K562 (cell line): Measurements from ENCODE around the gene PTH2. TPM values are rescaled to one million over a fixed set of nuclear protein-coding genes. Genes with fewer than 3 reads are reported as not detected.

Experiments used
- ARID1B ChIP-seq: fragments of 450-650 bp; IDR thresholded peaks from 2 replicates; pipeline ENCODE4 v1.6.1; 2016; ENCODE audit warnings: antibody characterized with exemption, mild to moderate bottlenecking, inconsistent platforms
- CHD1 ChIP-seq: fragments of 200-600 bp; sonication (generic); IDR thresholded peaks from one replicate; pipeline ENCODE4 v1.6.1; 2012; ENCODE audit warnings: mild to moderate bottlenecking, moderate library complexity, low read length, inconsistent platforms
- FOXA1 ChIP-seq: fragments of 450-650 bp; IDR thresholded peaks from 2 replicates; pipeline ENCODE4 v1.6.1; 2016; ENCODE audit warnings: mild to moderate bottlenecking, borderline replicate concordance
- HDAC2 ChIP-seq: fragments of 450-650 bp; IDR thresholded peaks from 2 replicates; pipeline ENCODE4 v1.6.1; 2016; ENCODE audit warnings: mild to moderate bottlenecking
- HNRNPL ChIP-seq: fragments of 200-400 bp; formaldehyde crosslinking; IDR thresholded peaks from 2 replicates; pipeline ENCODE4 v1.6.1; 2017; ENCODE audit warnings: low read depth, mild to moderate bottlenecking, low read length
- MBD1 ChIP-seq: fragments of 250-450 bp; sonication (Bioruptor Pico); IDR thresholded peaks from 2 replicates; pipeline ENCODE4 v1.8.0; 2022; ENCODE audit warnings: inconsistent platforms
- MYNN ChIP-seq, 2 experiments: sonication (generic); formaldehyde crosslinking in 1 of 2; IDR thresholded peaks; 2 replicates each; pipeline versions ENCODE4 v1.5.0 to v1.6.1; 2016 to 2020; ENCODE audit warnings: antibody characterized with exemption in 1 of 2, missing genetic modification reagents in 1 of 2
- RB1 ChIP-seq: fragments of 450-650 bp; IDR thresholded peaks from 2 replicates; pipeline ENCODE4 v1.6.1; 2017; ENCODE audit warnings: low read depth, mild to moderate bottlenecking
- RCOR1 ChIP-seq, 2 experiments: IDR thresholded peaks; 2 replicates each; pipeline ENCODE4 v1.6.1; 2012; ENCODE audit warnings: low read depth in 2 of 2, low read length in 2 of 2, borderline replicate concordance in 1 of 2, improper control_type of control experiment in 1 of 2
- XRCC3 ChIP-seq: fragments of 450-650 bp; IDR thresholded peaks from 2 replicates; pipeline ENCODE4 v1.6.1; 2017; ENCODE audit warnings: mild to moderate bottlenecking, moderate library complexity
- ZBTB7A ChIP-seq: IDR thresholded peaks from 2 replicates; pipeline ENCODE4 v1.6.1; 2011; ENCODE audit warnings: low read depth, mild to moderate bottlenecking, low read length, moderate library complexity, borderline replicate concordance; ENCODE audit not compliant: control insufficient read depth
- ZNF133 ChIP-seq: fragments of 250-450 bp; sonication (Bioruptor Pico); IDR thresholded peaks from 2 replicates; pipeline ENCODE4 v1.4.0; 2020; ENCODE audit warnings: mild to moderate bottlenecking
- ZNF232 ChIP-seq: sonication (generic); formaldehyde crosslinking; IDR thresholded peaks from 2 replicates; pipeline ENCODE4 v1.8.0; 2022; ENCODE audit warnings: mild to moderate bottlenecking, missing genetic modification reagents
- ZNF57 ChIP-seq: fragments of 450-650 bp; formaldehyde crosslinking; IDR thresholded peaks from 2 replicates; pipeline ENCODE4 v1.4.0; 2020; ENCODE audit warnings: mild to moderate bottlenecking, moderate library complexity
- ZNF695 ChIP-seq: fragments of 450-650 bp; formaldehyde crosslinking; IDR thresholded peaks from 2 replicates; pipeline ENCODE4 v1.4.0; 2020; ENCODE audit warnings: mild to moderate bottlenecking, moderate library complexity
- ZNF740 ChIP-seq, 3 experiments: fragments of 200-800 bp in 1 of 3; sonication (Bioruptor generic) in 1 of 3; sonication (generic) in 1 of 3; formaldehyde crosslinking in 1 of 3; IDR thresholded peaks; 2 replicates each; pipeline versions ENCODE4 v1.6.1 to v1.8.0; 2016 to 2022; ENCODE audit warnings: mild to moderate bottlenecking in 2 of 3, missing compliant biosample characterization in 2 of 3, missing genetic modification characterization in 2 of 3, missing genetic modification reagents in 1 of 3
- polyA plus RNA-seq, 8 experiments: library from polyadenylated mRNA; depleted of rRNA in 4 of 8; stranded (reverse) in 5 of 8; unstranded in 3 of 8; fragments of >200 nt; fragmentation: Nextera tagmentation in 2 of 8; fragmentation: Illumina TruSeq in 1 of 8; extraction: Ambion mirVana in 2 of 8; extraction: Trizol in 1 of 8; gene quantifications; 2 replicates each; pipeline versions ENCODE4 v1.2.1 to v1.2.3, GENCODE V29; 2011 to 2014; ENCODE audit warnings: inconsistent platforms in 1 of 8, missing spikeins in 1 of 8
- total RNA-seq, 7 experiments: library from RNA; depleted of rRNA in 6 of 7; stranded (reverse); fragments of >200 nt in 6 of 7; fragmentation: Illumina TruSeq in 2 of 7; extraction: Trizol in 2 of 7; gene quantifications; 2 replicates each; pipeline versions ENCODE4 v1.2.1 to v1.2.3, GENCODE V29; 2011 to 2021; ENCODE audit warnings: low replicate concordance in 1 of 7
- TF ChIP-seq, protein P1 (sequence below): fragments of 250-450 bp; sonication (Bioruptor Pico); IDR thresholded peaks from 2 replicates; pipeline ENCODE4 v1.4.0; 2020
- TF ChIP-seq, protein P2 (sequence below): sonication (generic); formaldehyde crosslinking; IDR thresholded peaks from 2 replicates; pipeline ENCODE4 v1.8.0; 2023; ENCODE audit warnings: mild to moderate bottlenecking, missing genetic modification reagents
- TF ChIP-seq, protein P3 (sequence below): fragments of 250-450 bp; sonication (Bioruptor Pico); IDR thresholded peaks from 2 replicates; pipeline ENCODE4 v1.5.0; 2021
- TF ChIP-seq, protein P4 (sequence below): fragments of 250-450 bp; sonication (Bioruptor Pico); IDR thresholded peaks from 2 replicates; pipeline ENCODE4 v1.4.0; 2020; ENCODE audit warnings: borderline replicate concordance

Gene PTH2
- total and polyA plus RNA-seq, 9 of the 15 experiments (the other 6 are each of a cell fraction or from before 2014, with no cell fraction given) = 1.3 TPM; not detected in 8

- TF ChIP-seq, protein P1, sequence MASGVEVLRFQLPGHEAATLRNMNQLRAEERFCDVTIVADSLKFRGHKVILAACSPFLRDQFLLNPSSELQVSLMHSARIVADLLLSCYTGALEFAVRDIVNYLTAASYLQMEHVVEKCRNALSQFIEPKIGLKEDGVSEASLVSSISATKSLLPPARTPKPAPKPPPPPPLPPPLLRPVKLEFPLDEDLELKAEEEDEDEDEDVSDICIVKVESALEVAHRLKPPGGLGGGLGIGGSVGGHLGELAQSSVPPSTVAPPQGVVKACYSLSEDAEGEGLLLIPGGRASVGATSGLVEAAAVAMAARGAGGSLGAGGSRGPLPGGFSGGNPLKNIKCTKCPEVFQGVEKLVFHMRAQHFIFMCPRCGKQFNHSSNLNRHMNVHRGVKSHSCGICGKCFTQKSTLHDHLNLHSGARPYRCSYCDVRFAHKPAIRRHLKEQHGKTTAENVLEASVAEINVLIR = no peak
- TF ChIP-seq ZNF232 (no peak), ZNF740 (CRISPR knock-in tag; IDR thresholded peaks at IDR 0.05) (no peak; the same call in 1 of the 2 replicates), ZNF740 (tag; IDR thresholded peaks at IDR 0.05) (no peak), HNRNPL (0 out of 2 replicates have a peak, but pooled peaks have one; percentile 27), RCOR1 (IDR thresholded peaks at IDR 0.05; ENCODE audit: borderline replicate concordance in 1 of 2, low read depth in 2 of 2, low read length in 2 of 2) (no peak; a peak in 2 of 4 replicates), XRCC3 (no peak), HDAC2 (0 out of 2 replicates have a peak, but pooled peaks have one; percentile 59), ARID1B (peak; percentile 54; the same call in 1 of the 2 replicates), MYNN (IDR thresholded peaks at IDR 0.05) (no peak), MYNN (CRISPR knock-in tag; IDR thresholded peaks at IDR 0.05) (no peak), ZNF133 (CRISPR knock-in tag) (no peak), RB1 (peak; percentile 89; the same call in 1 of the 2 replicates), CHD1 (no peak), ZBTB7A (peak; percentile 99), ZNF695 (CRISPR knock-in tag) (no peak), FOXA1 (no peak), MBD1 (no peak), ZNF57 (CRISPR knock-in tag) (no peak)
- TF ChIP-seq, protein P2, sequence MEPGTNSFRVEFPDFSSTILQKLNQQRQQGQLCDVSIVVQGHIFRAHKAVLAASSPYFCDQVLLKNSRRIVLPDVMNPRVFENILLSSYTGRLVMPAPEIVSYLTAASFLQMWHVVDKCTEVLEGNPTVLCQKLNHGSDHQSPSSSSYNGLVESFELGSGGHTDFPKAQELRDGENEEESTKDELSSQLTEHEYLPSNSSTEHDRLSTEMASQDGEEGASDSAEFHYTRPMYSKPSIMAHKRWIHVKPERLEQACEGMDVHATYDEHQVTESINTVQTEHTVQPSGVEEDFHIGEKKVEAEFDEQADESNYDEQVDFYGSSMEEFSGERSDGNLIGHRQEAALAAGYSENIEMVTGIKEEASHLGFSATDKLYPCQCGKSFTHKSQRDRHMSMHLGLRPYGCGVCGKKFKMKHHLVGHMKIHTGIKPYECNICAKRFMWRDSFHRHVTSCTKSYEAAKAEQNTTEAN (CRISPR knock-in tag) = no peak
- TF ChIP-seq, protein P3, sequence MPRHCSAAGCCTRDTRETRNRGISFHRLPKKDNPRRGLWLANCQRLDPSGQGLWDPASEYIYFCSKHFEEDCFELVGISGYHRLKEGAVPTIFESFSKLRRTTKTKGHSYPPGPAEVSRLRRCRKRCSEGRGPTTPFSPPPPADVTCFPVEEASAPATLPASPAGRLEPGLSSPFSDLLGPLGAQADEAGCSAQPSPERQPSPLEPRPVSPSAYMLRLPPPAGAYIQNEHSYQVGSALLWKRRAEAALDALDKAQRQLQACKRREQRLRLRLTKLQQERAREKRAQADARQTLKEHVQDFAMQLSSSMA = 0 out of 2 replicates have a peak, but pooled peaks have one; percentile 29
- TF ChIP-seq, protein P4, sequence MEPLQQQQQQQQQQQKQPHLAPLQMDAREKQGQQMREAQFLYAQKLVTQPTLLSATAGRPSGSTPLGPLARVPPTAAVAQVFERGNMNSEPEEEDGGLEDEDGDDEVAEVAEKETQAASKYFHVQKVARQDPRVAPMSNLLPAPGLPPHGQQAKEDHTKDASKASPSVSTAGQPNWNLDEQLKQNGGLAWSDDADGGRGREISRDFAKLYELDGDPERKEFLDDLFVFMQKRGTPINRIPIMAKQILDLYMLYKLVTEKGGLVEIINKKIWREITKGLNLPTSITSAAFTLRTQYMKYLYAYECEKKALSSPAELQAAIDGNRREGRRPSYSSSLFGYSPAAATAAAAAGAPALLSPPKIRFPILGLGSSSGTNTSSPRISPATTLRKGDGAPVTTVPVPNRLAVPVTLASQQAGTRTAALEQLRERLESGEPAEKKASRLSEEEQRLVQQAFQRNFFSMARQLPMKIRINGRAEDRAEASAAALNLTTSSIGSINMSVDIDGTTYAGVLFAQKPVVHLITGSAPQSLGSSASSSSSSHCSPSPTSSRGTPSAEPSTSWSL (CRISPR knock-in tag) = no peak
Measured at GRCh38 chr19:49443366-49444099, 20.3 kb upstream of the PTH2 start (continued).
